HG02870 (cell line): Measurements from ENCODE around the gene TNRC6B.
"Not testable (repeated sequence)": the region's sequence is repeated elsewhere in the genome, so short reads cannot be mapped to it uniquely, and the experiment has no call there.

Experiments used
- ATAC-seq: cut with Tn5 transposase; IDR thresholded peaks from one replicate; pipeline ENCODE4 v1.9.1; 2021; ENCODE audit warnings: mild to moderate bottlenecking, moderate library complexity; ENCODE audit not compliant: unreplicated experiment

Gene TNRC6B

GRCh38 chr22:40212121-40212520, 34.4 kb downstream of the TNRC6B start:
- ATAC-seq = no peak

GRCh38 chr22:40213478-40213877, 35.8 kb downstream of the TNRC6B start:
- ATAC-seq = no peak

GRCh38 chr22:40215266-40215665, 37.5 kb downstream of the TNRC6B start:
- no peak for ATAC-seq

GRCh38 chr22:40216041-40216756, 38.5 kb downstream of the TNRC6B start:
- ATAC-seq = no peak

- ATAC-seq = no peak
Observed at GRCh38 chr22:40218152-40218551, 40.4 kb downstream of the TNRC6B start.

GRCh38 chr22:40218723-40219294, 41.1 kb downstream of the TNRC6B start:
- ATAC-seq = no peak

- ATAC-seq = no peak
Observed at GRCh38 chr22:40220316-40221054, 42.8 kb downstream of the TNRC6B start.

- no peak for ATAC-seq
Observed at GRCh38 chr22:40221055-40221414, 43.3 kb downstream of the TNRC6B start.

GRCh38 chr22:40222979-40223378, 45.3 kb downstream of the TNRC6B start:
- ATAC-seq = not testable (repeated sequence)

- ATAC-seq = no peak
Observed at GRCh38 chr22:40224702-40225101, 47.0 kb downstream of the TNRC6B start.

- ATAC-seq = no peak
Observed at GRCh38 chr22:40226620-40227019, 48.9 kb downstream of the TNRC6B start.

- ATAC-seq = no peak
Observed at GRCh38 chr22:40231618-40232313, 54.0 kb downstream of the TNRC6B start.

GRCh38 chr22:40232624-40233023, 54.9 kb downstream of the TNRC6B start:
- ATAC-seq = no peak

GRCh38 chr22:40233886-40234285, 56.2 kb downstream of the TNRC6B start:
- no peak for ATAC-seq

- ATAC-seq = no peak
Observed at GRCh38 chr22:40234658-40235057, 56.9 kb downstream of the TNRC6B start.

- ATAC-seq = no peak
Observed at GRCh38 chr22:40235308-40235707, 57.6 kb downstream of the TNRC6B start.

- ATAC-seq = no peak
Observed at GRCh38 chr22:40236131-40236665, 58.5 kb downstream of the TNRC6B start.

- no peak for ATAC-seq
Observed at GRCh38 chr22:40237241-40237640, 59.5 kb downstream of the TNRC6B start.

- ATAC-seq = no peak
Observed at GRCh38 chr22:40237788-40238424, 60.2 kb downstream of the TNRC6B start.

- no peak for ATAC-seq
Observed at GRCh38 chr22:40238425-40239344, 61.0 kb downstream of the TNRC6B start.
